Activated B cell treated with CpG ODN at 0.5 μM for 24 hours (primary cell): ENCODE measurements around the gene PROP1. TPM values are rescaled to one million over a fixed set of nuclear protein-coding genes. Genes with fewer than 3 reads are reported as not detected.

Experiments used
- ATAC-seq: fragments of 200-7000 bp; cut with Tn5 transposase; one replicate; pipeline ENCODE4 v1.10.0; 2021; ENCODE audit warnings: low read depth, mild to moderate bottlenecking, moderate library complexity
- CTCF ChIA-PET: fragments of 350-600 bp; sonication (Branson Sonifier 250); formaldehyde crosslinking; loops from one replicate; lab custom pipeline; 2021; ENCODE audit warnings: antibody characterized with exemption; lab: Charles Lee
- POLR2A ChIA-PET: fragments of 350-600 bp; sonication (Branson Sonifier 250); formaldehyde crosslinking; loops from one replicate; lab custom pipeline; 2021; ENCODE audit warnings: antibody characterized with exemption; lab: Charles Lee
- DNase-seq: peaks from one replicate; pipeline ENCODE4 v3.0.0; 2022
- H3K27ac Mint-ChIP-seq: one replicate; pipeline ENCODE4 v1.8.0; 2020; ENCODE audit warnings: mixed read lengths
- H3K27me3 Mint-ChIP-seq: one replicate; pipeline ENCODE4 v1.8.0; 2021; ENCODE audit warnings: mixed read lengths
- H3K36me3 Mint-ChIP-seq: one replicate; pipeline ENCODE4 v1.8.0; 2021; ENCODE audit warnings: low read depth, mixed read lengths
- H3K4me1 Mint-ChIP-seq: one replicate; pipeline ENCODE4 v1.8.0; 2021; ENCODE audit warnings: mixed read lengths
- H3K4me3 Mint-ChIP-seq: one replicate; pipeline ENCODE4 v1.8.0; 2020; ENCODE audit warnings: mild to moderate bottlenecking, mixed read lengths
- H3K9me3 Mint-ChIP-seq: one replicate; pipeline ENCODE4 v1.8.0; 2020; ENCODE audit warnings: mixed read lengths
- intact Hi-C: fragments of 100-400 bp; cut with micrococcal nuclease; formaldehyde crosslinking; loops from one replicate; pipeline ENCODE4 v1.15.1; 2024
- total RNA-seq: library from RNA; stranded (reverse); gene quantifications from 2 replicates; pipeline ENCODE4 v1.2.3, GENCODE V29; 2022
- TF ChIP-seq, protein P1 (sequence below): fragments of 200-600 bp; IDR thresholded peaks from one replicate; pipeline ENCODE4 v1.8.0; 2022; ENCODE audit warnings: antibody characterized with exemption, mild to moderate bottlenecking

PROP1 gene
- total RNA-seq, 1 donor from 2014 or later = not detected

DNA sequence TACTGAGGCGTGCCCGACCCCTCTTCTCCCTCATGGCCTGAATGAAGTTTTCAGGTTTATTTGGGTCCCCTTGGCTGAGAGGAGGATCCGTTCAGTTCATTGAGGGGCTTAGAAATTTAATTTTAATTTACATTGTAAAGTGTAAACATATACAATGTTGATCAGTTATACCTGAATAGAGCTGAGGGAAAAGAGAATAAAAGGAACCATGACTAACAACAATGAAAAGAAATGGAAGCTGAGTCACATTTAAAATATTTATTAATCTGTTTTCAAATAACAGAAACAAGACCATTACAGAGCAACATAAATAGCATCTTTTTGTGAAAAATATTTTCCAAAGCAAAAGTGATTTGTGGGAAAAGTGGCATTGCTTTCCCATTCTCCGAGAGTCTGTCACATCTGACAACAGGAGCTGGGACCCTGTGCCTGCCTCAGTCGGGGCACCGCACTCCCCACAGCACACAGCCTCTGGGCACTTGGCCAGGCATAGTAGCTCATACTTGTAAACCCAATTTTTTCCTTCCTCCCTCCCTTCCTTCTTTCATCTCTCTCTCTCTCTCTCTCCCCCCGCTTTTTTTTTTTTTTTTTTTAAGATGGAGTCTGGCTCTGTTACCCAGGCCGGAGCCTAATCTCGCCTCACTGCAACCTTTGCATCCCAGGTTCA, 28.7 kb downstream of the PROP1 start:
- Mint-ChIP-seq H3K4me3 (no peak overlapping the region), H3K36me3 (no peaks in the 10 kb centered on the region), H3K9me3 (no peaks in the 10 kb centered on the region), H3K4me1 (no peaks in the 10 kb centered on the region), H3K27me3 (peaks cover 2% of the 10 kb centered on the region), H3K27ac (no peak overlapping the region)
- ChIA-PET POLR2A (interaction anchor here (0.6 kb wide), 1 partner anchor 885 kb away, joined by 15 read pairs; no protein-coding TSS in a partner anchor), CTCF (no interaction called here)
- TF ChIP-seq, protein P1, sequence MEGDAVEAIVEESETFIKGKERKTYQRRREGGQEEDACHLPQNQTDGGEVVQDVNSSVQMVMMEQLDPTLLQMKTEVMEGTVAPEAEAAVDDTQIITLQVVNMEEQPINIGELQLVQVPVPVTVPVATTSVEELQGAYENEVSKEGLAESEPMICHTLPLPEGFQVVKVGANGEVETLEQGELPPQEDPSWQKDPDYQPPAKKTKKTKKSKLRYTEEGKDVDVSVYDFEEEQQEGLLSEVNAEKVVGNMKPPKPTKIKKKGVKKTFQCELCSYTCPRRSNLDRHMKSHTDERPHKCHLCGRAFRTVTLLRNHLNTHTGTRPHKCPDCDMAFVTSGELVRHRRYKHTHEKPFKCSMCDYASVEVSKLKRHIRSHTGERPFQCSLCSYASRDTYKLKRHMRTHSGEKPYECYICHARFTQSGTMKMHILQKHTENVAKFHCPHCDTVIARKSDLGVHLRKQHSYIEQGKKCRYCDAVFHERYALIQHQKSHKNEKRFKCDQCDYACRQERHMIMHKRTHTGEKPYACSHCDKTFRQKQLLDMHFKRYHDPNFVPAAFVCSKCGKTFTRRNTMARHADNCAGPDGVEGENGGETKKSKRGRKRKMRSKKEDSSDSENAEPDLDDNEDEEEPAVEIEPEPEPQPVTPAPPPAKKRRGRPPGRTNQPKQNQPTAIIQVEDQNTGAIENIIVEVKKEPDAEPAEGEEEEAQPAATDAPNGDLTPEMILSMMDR = no peak
- intact Hi-C loops = no loop called here
- ATAC-seq = no peak
- DNase-seq = no peak

DNA sequence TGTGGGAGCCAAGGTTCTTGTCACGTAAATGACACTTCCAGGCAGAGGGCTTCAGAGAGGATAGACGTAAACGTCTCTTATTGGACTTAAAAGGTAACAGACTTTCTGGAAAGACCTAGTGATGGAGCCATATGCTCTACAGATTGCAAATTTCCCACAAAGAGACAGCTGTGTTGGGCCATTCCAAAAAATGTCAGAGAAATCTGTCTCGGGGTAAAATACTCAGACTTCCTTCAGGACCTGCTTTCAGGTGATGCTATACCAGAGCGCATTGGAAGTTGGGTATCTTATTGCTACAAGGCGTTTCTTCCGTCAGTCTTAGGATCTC, 29.2 kb downstream of the PROP1 start:
- H3K4me1 Mint-ChIP-seq = no peaks in the 10 kb centered on the region
- ATAC-seq (no peak), DNase-seq (no peak)
- H3K27me3 Mint-ChIP-seq = no peaks in the 10 kb centered on the region
- ChIA-PET POLR2A (no interaction called here), CTCF (no interaction called here)
- TF ChIP-seq, protein P1 = no peak
- H3K4me3 Mint-ChIP-seq = no peak overlapping the region
- no peaks in the 10 kb centered on the region for H3K36me3 Mint-ChIP-seq
- no peak overlapping the region for H3K27ac Mint-ChIP-seq
- no peaks in the 10 kb centered on the region for H3K9me3 Mint-ChIP-seq
- intact Hi-C loops = no loop called here

DNA sequence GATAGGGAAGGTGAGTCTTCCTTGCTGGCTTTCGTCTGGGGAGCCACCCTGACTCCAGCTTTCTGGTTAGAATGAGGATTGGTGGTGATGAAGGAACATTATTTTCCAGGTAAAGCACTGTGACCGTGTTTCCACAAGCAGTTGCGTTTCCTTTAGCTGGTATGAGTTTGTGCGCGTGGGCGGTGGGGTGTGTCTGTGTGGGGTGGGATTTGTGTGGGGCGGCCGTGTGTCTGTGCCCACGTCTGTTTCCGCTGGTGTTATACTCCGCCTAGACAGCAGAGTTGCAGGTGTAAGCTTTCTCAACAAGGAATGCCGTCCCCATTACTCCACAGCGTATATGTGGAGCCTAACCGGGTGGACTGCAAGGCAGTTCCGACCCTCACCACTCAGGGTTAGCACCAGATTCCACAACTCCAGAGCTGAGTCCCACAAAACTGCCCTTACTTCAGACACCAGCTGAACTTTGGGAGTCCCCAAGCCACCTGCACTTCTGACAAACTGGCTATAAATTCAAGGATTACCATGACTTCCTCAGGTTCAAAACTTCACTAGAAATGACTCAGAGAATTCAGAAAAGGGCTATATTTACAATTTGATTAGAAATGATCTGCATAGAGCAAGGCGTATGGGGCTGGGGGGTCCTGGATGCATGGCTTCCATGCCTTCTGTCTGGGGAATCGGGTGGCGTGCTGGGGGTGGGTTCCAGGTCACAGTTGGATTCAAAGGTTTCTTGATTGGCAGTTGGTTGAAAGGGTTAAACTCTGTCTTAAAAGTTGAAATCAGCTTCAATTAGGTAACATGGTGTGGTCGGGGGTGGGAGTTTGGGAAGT, 29.8 kb downstream of the PROP1 start:
- no peak for DNase-seq
- intact Hi-C loops = no loop called here
- no peak overlapping the region for H3K27ac Mint-ChIP-seq
- H3K4me3 Mint-ChIP-seq = no peak overlapping the region
- POLR2A ChIA-PET = no interaction called here
- H3K27me3 Mint-ChIP-seq = no peaks in the 10 kb centered on the region
- no peaks in the 10 kb centered on the region for H3K9me3 Mint-ChIP-seq
- TF ChIP-seq, protein P1 = no peak
- ATAC-seq = no peak
- no peaks in the 10 kb centered on the region for H3K4me1 Mint-ChIP-seq
- CTCF ChIA-PET = no interaction called here
- no peaks in the 10 kb centered on the region for H3K36me3 Mint-ChIP-seq

DNA sequence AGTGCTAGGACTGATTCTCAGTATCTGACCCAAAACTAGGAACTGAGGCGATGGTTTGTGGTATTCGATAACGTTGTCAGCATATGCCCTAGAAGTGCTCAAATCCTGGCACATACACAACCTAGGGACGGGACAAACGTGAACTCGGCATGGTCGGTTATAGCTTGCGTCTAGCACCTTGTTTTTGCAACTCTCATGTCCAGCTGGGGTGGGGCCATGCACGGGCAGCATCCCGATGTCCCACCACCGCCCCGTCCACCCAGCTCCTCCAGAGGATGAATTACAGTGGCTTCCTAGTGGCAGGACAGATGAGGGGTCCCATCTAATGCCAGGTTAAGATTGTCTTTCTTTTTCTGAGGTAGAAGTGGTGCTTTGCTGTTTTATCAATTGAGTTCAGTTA, 31.6 kb downstream of the PROP1 start:
- TF ChIP-seq, protein P1 = no peak
- no peaks in the 10 kb centered on the region for H3K9me3 Mint-ChIP-seq
- intact Hi-C loops = no loop called here
- ChIA-PET POLR2A (no interaction called here), CTCF (no interaction called here)
- H3K4me3 Mint-ChIP-seq = no peak overlapping the region
- no peaks in the 10 kb centered on the region for H3K27me3 Mint-ChIP-seq
- no peaks in the 10 kb centered on the region for H3K36me3 Mint-ChIP-seq
- H3K27ac Mint-ChIP-seq = no peak overlapping the region
- no peak for ATAC-seq
- no peaks in the 10 kb centered on the region for H3K4me1 Mint-ChIP-seq
- DNase-seq = no peak

DNA sequence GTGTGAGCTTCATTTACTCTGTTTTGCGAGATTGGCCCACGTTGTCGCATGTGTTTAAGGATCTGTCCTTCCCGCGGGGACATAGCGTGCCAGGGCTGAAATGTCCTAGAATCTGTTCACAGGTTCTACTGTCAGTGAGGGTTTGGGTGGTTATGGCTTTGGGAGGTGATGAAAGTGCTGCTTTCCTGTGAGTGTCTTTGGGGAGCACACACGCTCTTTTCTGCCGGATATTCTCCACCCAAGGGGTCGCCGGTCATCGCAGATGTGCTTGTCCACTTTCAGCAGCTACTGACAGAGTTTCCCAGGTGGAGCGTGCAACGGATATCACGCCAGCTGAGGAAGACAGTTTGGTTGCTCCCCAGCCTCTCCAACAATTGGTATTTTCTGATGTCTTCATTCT, 32.1 kb downstream of the PROP1 start:
- DNase-seq (no peak), ATAC-seq (no peak)
- Mint-ChIP-seq H3K9me3 (no peaks in the 10 kb centered on the region), H3K4me1 (no peaks in the 10 kb centered on the region), H3K27me3 (no peaks in the 10 kb centered on the region), H3K36me3 (no peaks in the 10 kb centered on the region), H3K4me3 (no peak overlapping the region), H3K27ac (no peak overlapping the region)
- POLR2A ChIA-PET = no interaction called here
- intact Hi-C loops = no loop called here
- TF ChIP-seq, protein P1 = no peak
- CTCF ChIA-PET = no interaction called here
